ENCODE data around the gene RYR1. TPM values are rescaled to one million over a fixed set of nuclear protein-coding genes. Genes with fewer than 3 reads are reported as not detected.
A peak's percentile ranks its signal among the peaks of the same experiment; 100 is the strongest.
"Not testable (repeated sequence)": the region's sequence is repeated elsewhere in the genome, so short reads cannot be mapped to it uniquely, and the experiment has no call there.

The RYR1 gene
- total RNA-seq, 2 donors from 2014 or later = 0.76 to 1.7 TPM

DNA sequence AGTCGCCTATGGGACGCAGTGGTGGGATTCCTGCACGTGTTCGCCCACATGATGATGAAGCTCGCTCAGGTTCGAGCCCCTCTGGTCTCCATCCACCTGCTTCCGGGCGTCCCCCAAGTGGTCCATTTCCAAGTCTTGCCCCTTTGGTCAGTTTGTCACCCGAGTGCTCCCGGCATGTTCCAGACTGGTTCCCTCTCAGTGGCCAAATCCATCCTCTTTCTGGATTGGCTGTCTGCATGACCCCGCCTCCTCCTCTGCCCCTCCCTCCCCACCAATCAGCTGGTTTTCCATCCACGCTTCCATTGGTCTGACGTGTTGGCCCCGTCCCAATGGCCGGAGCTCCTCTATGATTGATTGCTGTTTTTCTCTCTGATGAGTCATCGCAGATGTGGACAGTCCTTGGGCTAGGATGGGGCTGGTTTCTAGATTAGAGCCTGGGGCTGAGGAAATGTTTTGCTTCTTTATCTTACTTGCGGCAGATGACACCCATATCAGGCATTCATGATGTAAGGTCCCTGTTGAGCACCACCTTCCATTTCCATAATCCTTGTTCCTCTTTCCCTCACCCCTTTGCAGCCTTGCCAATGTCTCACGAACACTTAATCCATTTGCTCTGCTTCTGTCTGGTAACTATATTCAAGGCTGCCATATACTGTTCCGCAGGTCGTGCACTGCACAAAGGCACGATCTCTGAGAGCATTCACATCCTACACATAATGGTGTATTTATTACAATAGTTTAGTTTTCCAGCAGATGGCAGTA lies 110.5 kb downstream of the RYR1 start:
- peak; percentile 43 to 59 for DNase-seq
- ATAC-seq = peak; percentile 97
- intact Hi-C loops (cut with DNase I, micrococcal nuclease) = no loop called here

DNA sequence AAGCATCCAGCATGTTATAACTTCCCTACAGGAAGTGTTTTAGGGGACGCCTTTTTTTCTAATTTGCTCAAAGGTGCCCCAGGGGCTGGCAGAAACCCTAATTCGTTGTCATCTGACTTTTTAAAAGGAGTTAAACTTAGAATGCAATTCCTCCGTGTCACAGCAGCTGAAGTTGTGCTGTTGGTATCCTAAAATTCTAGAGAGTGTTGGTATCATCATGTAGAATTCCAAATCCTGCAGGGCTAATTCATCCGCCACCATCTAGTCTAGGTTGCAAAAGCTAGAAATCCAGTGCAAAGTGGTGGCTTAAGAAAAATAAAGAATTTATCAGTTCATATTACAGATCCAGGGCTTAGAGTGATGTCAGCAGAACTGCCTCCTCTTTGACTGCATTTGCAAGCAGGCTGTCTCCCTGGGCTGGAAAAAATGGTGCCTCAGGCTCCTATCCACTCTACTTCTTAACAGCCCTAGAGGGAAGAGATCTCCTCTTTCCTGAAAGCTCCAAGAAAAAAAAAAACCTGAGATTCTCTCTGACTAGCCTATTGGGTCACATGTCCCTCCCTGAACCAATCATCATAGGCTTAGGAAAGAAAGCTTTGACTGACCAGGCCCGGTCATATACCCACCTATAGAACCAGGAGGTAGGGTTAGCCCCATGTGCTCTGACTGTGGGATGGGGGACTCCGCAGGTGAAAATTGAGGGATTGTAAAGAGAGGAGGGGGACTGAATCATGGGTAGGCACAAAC lies 111.3 kb downstream of the RYR1 start:
- ATAC-seq (no peak), DNase-seq (no peak)
- intact Hi-C loops (cut with DNase I, micrococcal nuclease) = no loop called here

DNA sequence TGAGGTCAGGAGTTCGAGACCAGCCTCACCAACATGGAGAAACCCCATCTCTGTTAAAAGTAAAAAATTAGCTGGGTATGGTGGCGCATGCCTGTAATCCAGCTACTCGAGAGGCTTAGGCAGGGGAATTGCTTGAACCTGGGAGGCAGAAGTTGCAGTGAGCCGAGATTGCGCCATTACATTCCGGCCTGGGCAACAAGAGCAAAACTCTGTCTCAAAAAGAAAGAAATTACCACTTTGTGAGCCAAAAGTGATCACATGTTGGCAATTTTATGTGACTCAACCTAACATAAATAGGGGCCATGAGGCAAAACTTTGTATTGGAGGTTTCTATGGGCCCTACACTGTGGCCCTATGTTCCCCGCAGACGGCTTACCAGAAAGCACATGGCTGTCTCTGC lies 112.1 kb downstream of the RYR1 start:
- intact Hi-C loops (cut with DNase I, micrococcal nuclease) = no loop called here
- no peak for DNase-seq
- ATAC-seq = no peak

DNA sequence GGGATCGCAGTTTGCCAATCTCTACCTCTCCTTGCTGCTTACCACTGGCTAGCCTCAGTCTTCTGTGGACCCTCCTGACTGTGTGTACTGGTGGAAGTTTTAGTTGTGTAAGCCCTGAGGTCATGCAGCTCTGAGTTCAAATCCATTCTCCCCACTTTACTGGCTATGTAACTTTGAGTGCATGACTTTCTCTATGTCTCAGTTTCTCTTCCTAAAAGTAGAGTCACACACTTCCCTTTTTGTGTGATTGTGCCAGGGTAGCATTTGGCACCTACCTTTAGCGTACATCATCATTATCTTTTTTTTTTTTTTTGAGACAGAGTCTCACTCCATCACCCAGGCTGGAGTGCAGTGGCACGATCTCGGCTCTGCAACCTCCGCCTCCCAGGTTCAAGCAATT lies 113.9 kb downstream of the RYR1 start:
- no peak for ATAC-seq
- intact Hi-C loops (cut with DNase I, micrococcal nuclease) = no loop called here
- no peak for DNase-seq

DNA sequence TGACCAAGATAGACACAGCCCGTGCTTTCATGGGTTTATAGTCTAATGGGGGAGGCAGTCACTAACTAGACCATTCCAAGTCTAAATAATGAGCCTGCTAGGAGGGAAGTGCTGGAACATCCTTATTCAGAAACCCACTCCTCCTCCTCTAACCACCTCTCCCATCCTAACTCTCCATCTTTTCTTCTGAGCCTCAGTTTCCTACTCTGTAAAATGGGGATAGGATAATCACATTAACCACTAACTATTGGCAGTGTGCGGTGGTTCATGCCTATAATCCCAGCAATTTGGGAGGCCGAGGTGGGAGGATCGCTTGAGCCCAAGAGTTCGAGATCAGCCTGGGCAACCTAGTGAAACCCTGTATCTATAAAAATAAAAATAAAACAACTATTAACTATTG lies 115.6 kb downstream of the RYR1 start:
- intact Hi-C loops (cut with DNase I, micrococcal nuclease) = no loop called here
- no peak for DNase-seq
- no peak for ATAC-seq

DNA sequence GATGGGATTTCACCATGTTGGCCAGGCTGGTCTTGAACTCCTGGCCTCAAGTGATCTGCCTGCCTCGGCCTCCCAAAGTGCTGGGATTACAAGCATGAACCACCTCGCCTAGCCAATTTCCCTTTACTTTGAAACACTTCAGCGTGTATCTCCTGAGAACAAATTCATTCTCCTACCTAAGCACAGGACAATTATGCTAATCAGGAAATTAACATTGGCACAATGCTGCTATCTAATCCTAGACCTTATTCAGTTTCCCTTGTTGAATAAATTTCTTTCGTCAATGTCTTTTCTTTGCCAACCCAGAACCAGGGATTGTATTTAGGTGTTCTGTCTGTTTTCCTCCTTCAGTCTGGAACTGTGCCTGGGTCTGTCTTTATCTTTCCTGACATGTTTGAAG lies 116.5 kb downstream of the RYR1 start:
- no peak for DNase-seq
- intact Hi-C loops (cut with DNase I, micrococcal nuclease) = no loop called here
- ATAC-seq = no peak

DNA sequence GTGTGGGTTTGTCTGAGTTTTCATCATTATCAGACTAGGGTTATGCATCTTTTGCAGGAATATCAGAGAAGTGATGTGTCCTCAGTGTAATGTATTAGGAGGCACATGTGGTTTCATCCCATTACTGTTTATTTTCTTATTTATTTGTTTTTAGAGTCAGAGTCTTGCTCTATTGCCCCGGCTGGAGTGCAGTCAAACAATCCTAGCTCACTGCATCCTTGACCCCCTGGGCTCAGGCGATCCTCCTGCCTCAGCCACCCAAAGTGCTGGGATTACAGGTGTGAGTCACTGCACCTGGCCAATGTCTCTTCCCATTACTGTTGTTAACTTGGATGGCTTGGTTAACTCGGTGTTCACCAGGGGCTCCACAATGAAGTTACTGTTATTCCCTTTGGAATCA lies 116.9 kb downstream of the RYR1 start:
- no peak for DNase-seq
- intact Hi-C loops (cut with DNase I, micrococcal nuclease) = no loop called here
- ATAC-seq = no peak

DNA sequence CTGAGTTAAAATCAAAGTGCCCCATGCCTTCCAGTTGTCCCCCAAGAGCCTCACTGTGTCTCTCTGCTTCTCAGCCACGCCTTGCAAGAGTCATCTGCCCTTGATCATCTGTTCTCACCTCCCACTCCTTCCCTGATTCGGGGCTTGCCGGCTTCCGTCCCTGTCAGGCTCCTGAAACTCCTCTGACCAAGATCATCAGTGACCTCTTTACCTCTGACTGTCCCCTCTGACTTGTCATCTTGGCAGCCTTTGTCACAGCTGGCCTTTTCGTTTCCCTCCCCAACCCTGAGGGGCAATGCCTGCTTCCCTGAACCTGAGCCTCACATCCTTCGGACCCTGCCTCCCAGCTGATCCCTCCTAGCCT lies 117.9 kb downstream of the RYR1 start:
- no peak for DNase-seq
- intact Hi-C loops (cut with DNase I, micrococcal nuclease) = no loop called here
- no peak for ATAC-seq

DNA sequence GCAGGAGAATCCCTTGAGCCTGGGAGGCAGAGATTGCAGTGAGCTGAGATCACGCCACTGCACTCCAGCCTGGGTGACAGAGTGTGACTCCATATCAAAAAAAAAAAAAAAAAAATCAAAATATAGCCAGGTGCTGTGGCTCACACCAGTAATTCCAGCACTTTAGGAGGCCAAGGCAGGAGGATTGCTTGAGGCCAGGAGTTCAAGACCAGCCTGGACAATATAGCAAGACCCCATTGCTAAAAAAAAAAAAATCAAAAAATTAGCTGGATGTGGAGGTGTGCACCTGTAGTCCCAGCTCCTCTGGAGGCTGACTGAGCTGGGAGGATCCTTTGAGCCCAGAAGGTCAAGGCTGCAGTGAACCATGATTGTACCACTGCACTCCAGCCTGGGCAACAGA lies 119.7 kb downstream of the RYR1 start:
- DNase-seq; ATAC-seq; intact Hi-C loops (cut with DNase I, micrococcal nuclease): not testable (repeated sequence)

DNA sequence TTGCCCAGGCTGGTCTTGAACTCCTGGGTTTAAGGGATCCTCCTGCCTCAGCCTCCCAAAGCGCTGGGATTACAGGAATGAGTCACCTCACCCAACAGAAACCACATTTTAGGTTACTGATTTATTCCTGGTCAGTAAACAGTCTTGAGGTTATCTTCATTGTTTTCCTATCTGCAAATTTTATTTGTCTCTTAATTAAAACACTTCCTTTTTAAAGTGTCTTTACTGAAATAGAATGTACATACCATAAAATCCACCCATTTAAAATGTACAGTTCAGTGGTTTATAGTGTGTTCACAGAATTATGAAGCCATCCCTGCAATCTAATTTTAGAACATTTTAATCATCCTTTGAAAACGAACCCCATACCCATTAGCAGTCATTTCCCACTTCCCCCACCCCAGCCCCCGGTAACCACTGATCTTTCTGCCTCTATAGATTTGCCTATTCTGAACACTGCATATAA lies 121.2 kb downstream of the RYR1 start:
- intact Hi-C loops (cut with DNase I, micrococcal nuclease) = no loop called here
- DNase-seq (no peak), ATAC-seq (peak; percentile 56)

DNA sequence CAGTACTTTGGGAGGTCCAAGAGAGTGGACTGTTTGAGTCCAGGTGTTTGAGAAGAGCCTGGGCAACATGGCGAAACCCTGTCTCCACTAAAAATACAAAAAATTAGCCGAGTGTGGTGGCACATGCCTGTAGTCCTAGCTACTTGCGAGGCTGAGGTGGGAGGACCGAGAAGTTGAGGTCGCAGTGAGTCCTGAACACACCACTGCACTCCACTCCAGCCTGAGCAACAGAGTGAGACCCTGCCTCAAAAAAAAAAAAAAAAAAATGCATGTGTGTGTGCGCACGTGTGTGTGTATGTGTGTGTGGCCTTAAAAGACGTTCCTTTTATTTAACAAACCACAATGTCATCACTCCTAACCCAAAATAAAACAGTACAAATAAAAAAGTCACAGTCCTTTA lies 121.7 kb downstream of the RYR1 start:
- ATAC-seq (no peak), DNase-seq (no peak)
- intact Hi-C loops (cut with DNase I, micrococcal nuclease) = no loop called here

DNA sequence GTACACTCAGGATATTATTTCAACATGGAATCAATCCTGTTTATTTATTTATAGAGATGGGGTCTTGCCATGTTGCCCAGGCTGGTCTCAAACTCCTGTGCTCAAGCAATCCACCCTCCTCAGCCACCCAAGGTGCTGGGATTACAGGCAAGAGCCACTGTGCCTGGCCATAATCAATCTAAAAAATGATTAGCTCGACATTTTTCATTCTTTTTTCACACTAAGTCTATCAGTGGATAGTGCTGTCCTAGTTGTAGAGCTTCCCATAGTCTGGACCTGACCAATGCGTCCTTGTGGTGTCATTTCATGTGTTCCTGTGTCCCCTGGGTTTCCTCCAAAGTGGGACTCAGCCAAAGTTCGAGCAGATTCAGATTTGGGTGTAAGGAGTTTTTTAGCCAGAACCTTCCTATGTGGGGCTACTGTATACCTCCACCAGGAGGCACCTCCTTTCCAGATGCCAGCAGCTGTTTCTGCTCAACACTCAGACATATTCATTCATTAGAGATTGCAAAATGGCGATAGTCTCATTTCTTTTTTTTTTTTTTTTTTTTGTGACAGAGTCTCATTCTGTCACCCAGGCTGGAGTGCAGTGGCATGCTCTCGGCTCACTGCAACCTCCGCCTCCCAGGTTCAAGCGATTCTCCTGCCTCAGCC lies 123.2 kb downstream of the RYR1 start:
- DNase-seq (no peak), ATAC-seq (no peak)
- intact Hi-C loops (cut with DNase I, micrococcal nuclease) = no loop called here

DNA sequence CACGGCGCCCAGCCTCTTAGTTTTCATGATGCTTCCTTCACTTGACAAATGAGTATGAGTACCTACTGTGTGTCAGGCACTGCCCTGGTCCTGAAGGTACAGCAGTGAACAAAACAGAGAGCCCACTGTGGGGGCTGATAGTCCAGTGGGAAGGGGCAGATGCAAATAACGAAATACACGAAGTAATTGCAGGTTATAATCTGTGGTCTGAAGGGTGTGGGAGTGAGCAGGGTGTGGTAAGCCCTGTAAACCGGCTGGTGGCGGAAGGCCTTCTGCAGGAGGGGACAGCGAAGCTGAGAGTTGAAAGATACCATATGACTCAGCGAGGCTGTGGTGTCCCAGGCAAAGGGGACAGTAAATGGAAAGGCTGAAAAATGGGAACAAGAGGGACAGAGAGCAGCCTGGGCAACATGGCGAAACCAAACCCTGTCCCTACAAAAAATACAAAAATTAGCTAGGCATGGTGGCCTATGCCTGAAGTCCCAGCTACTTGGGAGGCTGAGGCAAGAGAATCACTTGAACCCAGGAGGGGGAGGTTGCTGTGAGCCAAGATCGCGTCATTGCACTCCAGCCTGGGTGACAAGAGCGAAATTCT lies 123.8 kb downstream of the RYR1 start:
- ATAC-seq (peak; percentile 97), DNase-seq (peak; percentile 41 to 43)
- intact Hi-C loops (cut with DNase I, micrococcal nuclease) = no loop called here

DNA sequence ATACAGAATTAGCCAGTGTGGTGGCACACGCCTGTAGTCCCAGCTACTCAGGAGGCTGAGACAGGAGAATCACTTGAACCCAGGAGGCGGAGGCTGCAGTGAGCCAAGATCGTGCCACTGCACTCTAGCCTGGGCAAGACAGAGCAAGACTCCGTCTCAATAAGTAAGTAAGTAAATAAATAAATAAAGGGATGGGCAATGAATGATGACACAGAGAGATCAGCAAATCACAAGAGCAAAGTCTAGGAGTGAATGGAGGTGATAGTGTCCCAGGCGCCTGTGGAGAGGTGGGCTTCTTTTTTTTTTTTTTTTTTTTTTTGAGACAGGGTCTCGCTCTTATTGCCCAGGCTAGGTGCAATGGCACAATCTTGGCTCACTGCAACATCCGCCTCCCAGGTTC lies 125.4 kb downstream of the RYR1 start:
- DNase-seq; ATAC-seq; intact Hi-C loops (cut with DNase I, micrococcal nuclease): not testable (repeated sequence)

DNA sequence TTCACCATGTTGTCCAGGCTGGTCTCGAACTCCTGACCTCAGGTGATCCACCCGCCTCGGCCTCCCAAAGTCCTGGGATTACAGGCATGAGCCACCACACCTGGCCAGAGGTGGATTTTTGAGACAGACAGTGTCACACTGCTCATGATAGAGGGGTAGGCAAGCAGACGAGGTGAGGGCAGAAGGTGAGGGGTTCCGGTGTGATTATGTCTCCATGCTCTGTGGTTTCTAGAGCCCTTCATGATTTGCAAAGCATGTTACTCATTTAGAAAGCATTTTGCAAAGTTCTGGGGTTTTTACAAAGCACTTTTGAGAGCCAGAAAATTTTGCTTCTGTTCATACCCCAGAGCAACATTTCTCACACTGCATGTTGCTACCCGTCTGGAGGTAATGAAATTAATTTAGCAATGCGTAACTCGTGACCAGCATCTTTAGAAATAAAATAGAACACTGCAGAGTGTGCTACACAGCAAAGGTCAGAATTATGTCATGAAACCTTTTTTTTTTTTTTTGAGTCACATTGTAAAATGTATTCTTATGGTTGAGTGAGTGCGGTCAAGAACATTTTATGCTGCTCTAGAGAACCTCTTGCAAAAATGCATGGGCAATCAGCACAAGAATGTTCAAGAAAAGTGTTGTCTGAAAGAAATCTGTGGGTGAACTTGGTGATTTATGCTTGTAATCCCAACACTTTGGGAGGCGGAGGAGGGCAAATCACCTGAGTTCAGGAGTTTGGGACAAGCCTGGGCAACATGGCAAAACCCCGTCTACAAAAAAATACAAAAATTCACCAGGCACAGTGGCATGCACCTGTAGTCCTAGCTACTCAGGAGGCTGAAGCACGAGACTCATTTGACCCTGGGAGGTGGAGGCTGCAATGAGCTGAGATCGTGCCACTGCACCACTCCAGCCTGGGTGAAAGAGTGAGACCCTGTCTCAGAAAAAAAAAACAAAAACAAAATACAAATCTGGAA lies 126.2 kb downstream of the RYR1 start:
- DNase-seq = no peak
- intact Hi-C loops (cut with DNase I, micrococcal nuclease) = no loop called here
- no peak for ATAC-seq

DNA sequence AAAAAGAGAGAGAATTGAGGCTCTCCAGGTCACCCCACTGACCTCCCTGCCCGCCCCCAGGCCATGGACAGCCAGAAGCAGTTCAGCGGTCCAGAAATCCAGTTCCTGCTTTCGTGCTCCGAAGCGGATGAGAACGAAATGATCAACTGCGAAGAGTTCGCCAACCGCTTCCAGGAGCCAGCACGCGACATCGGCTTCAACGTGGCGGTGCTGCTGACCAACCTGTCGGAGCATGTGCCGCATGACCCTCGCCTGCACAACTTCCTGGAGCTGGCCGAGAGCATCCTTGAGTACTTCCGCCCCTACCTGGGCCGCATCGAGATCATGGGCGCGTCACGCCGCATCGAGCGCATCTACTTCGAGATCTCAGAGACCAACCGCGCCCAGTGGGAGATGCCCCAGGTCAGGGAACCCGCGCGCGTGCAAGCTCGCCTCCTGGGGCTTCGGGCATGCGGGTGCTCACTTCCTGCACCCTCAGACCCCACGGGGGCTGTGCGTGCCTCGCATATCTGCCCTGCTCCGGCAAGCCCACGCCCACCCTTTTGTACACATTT lies 127.6 kb downstream of the RYR1 start:
- ATAC-seq = no peak
- intact Hi-C loops (cut with DNase I, micrococcal nuclease) = no loop called here

DNA sequence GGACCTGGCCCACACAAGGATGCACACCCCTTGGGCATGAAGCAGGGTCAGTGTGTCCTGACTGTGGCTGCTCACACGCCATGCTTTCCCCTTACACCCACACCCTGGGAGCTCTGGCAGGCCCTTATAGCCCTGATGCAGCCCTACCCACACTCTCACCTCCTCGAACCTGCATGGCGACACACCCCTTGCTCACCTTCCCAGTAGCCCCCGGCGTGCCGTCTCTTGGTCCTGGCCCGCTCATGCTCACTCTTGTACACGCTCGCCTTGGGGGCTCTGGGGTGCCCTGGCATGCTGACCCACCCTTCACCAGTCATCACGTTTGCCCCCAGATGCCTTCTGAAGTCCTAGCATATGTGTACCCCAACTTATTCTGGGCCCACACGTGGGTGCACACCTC lies 128.2 kb downstream of the RYR1 start:
- intact Hi-C loops (cut with DNase I, micrococcal nuclease) = no loop called here
- no peak for ATAC-seq
- no peak for DNase-seq

More for the DNA sequence above, 127.6 kb downstream of the RYR1 start:
- DNase-seq = no peak

DNA sequence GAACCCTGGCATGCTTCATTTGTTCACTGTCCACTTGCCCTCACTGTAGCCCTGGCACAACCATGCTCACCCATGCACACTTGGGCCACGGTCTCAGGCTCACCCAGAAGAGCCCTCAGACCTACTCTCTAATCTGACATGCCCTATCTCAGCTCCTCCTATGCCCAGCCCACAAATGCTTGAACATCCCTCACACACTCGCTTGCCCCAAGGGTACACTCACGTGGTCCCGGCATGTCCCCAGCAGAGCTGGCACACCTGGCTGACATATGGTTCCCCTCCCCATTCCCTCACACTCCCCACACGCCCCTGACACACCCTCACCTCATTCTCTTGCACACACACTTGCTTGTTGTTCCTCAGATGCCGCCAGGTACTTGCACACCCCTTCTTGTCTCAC lies 128.6 kb downstream of the RYR1 start:
- no peak for DNase-seq
- intact Hi-C loops (cut with DNase I, micrococcal nuclease) = no loop called here
- no peak for ATAC-seq

Data from left colon (tissue), 2 donors.